CD4-positive, alpha-beta memory T cell (primary cell): ENCODE measurements around the gene DHX36. TPM values are rescaled to one million over a fixed set of nuclear protein-coding genes. Genes with fewer than 3 reads are reported as not detected.

Experiments used
- CTCF ChIA-PET: fragments of 350-600 bp; sonication (Branson Sonifier 250); formaldehyde crosslinking; loops from one replicate; lab custom pipeline; 2021; ENCODE audit warnings: inconsistent platforms; ENCODE audit not compliant: partially characterized antibody; lab: Charles Lee
- POLR2A ChIA-PET: fragments of 350-600 bp; sonication (Branson Sonifier 250); formaldehyde crosslinking; loops from one replicate; lab custom pipeline; 2021; ENCODE audit not compliant: partially characterized antibody; lab: Charles Lee
- DNase-seq, 5 donors: peaks; one replicate each; pipeline versions ENCODE4 v3.0.0 to v3.0.0-alpha.2; 2020 to 2022; ENCODE audit warnings: mixed read lengths in 1 of 5
- H3K27ac ChIP-seq: one replicate; pipeline ENCODE4 v1.7.0; 2013; ENCODE audit warnings: low read depth, low read length
- H3K27me3 ChIP-seq: 2 replicates; pipeline ENCODE4 v1.7.0; 2013; ENCODE audit warnings: mild to moderate bottlenecking, low read length, moderate library complexity; ENCODE audit not compliant: insufficient read depth
- H3K36me3 ChIP-seq: 2 replicates; pipeline ENCODE4 v1.7.0; 2013; ENCODE audit warnings: mild to moderate bottlenecking, low read length, moderate library complexity; ENCODE audit not compliant: insufficient read depth
- H3K4me1 ChIP-seq: 2 replicates; pipeline ENCODE4 v1.7.0; 2013; ENCODE audit warnings: mild to moderate bottlenecking, low read length, moderate library complexity; ENCODE audit not compliant: insufficient read depth
- H3K4me3 ChIP-seq, 2 donors: one replicate each; pipeline ENCODE4 v1.7.0; 2013; ENCODE audit warnings: low read length in 2 of 2, mild to moderate bottlenecking in 1 of 2
- H3K9me3 ChIP-seq, 2 donors: one replicate each; pipeline ENCODE4 v1.7.0; 2013; ENCODE audit warnings: low read length in 2 of 2, control low read depth in 1 of 2; ENCODE audit not compliant: control insufficient read depth in 1 of 2
- H3K27ac Mint-ChIP-seq, 7 donors: one replicate each; pipeline ENCODE4 v1.8.0; 2020 to 2021; ENCODE audit warnings: mixed read lengths in 7 of 7, mild to moderate bottlenecking in 6 of 7, inconsistent platforms in 3 of 7, moderate library complexity in 3 of 7
- H3K27me3 Mint-ChIP-seq, 2 donors: one replicate each; pipeline ENCODE4 v1.8.0; 2020 to 2021; ENCODE audit warnings: mixed read lengths in 2 of 2
- H3K36me3 Mint-ChIP-seq, 2 donors: one replicate each; pipeline ENCODE4 v1.8.0; 2020 to 2021; ENCODE audit warnings: mixed read lengths in 2 of 2, inconsistent platforms in 1 of 2, mild to moderate bottlenecking in 1 of 2
- H3K4me1 Mint-ChIP-seq, 4 donors: one replicate each; pipeline ENCODE4 v1.8.0; 2020 to 2021; ENCODE audit warnings: mixed read lengths in 4 of 4, mild to moderate bottlenecking in 1 of 4
- H3K4me3 Mint-ChIP-seq, 8 donors: one replicate each; pipeline ENCODE4 v1.8.0; 2020 to 2021; ENCODE audit warnings: mixed read lengths in 8 of 8, mild to moderate bottlenecking in 7 of 8, moderate library complexity in 6 of 8, inconsistent platforms in 3 of 8
- H3K9me3 Mint-ChIP-seq, 8 donors: one replicate each; pipeline ENCODE4 v1.8.0; 2020 to 2021; ENCODE audit warnings: mixed read lengths in 8 of 8, mild to moderate bottlenecking in 5 of 8, inconsistent platforms in 3 of 8, moderate library complexity in 1 of 8
- intact Hi-C: fragments of 100-400 bp; cut with micrococcal nuclease; formaldehyde crosslinking; loops from one replicate; pipeline ENCODE4 v1.15.1; 2023
- polyA plus RNA-seq, 2 donors: library from polyadenylated mRNA; unstranded; fragments of 300-500 nt; fragmentation: Illumina TruSeq; gene quantifications; one replicate each; pipeline ENCODE4 v1.2.3, GENCODE V29; 2021
- total RNA-seq, 2 experiments: library from RNA; stranded (reverse); gene quantifications; one replicate each; pipeline ENCODE4 v1.2.3, GENCODE V29; 2021

DHX36 gene
- total and polyA plus RNA-seq, 4 experiments from 2014 or later: 10.8 to 101 (median 57.3) TPM

DNA sequence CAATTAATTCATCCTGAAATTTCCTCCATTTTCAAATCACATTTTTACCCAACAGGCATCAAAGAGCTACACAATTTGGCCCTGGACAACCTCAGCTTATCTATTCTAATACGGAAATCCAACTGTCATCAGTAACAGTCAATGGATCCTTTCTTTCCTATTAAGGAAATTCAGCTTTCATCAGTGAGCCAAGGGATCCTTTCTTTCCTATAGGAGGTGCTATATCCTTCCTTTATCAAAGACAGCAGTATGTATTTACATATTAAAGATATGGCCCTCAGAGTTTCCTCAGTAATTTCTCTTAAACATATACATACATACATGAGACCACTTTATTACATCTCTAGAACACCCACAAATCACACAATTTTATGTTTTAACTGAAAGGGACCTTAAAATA is 10.1 kb downstream of the DHX36 start:
- H3K4me3 Mint-ChIP-seq: no peak overlapping the region
- peaks cover 32% of the 10 kb centered on the region for H3K4me1 ChIP-seq
- no peaks in the 10 kb centered on the region for H3K9me3 Mint-ChIP-seq
- intact Hi-C loops: no loop called here
- DNase-seq: no peak
- POLR2A ChIA-PET: interaction anchor here (1.4 kb wide), 1 partner anchor 9 kb away, joined by 6 read pairs; the partner anchor contains the start of gene DHX36
- H3K27me3 ChIP-seq: no peaks in the 10 kb centered on the region
- H3K27me3 Mint-ChIP-seq: no peaks in the 10 kb centered on the region
- CTCF ChIA-PET: interaction anchor here (0.9 kb wide), 1 partner anchor 1274 kb away, joined by 3 read pairs; no protein-coding TSS in a partner anchor
- peak overlapping the region in 5 of 7 donors; percentile 6 to 53 (median 8) for H3K27ac Mint-ChIP-seq
- H3K4me3 ChIP-seq: no peak overlapping the region
- H3K9me3 ChIP-seq: no peaks in the 10 kb centered on the region
- peaks cover 10 to 30% (median 19%) of the 10 kb centered on the region in 4 donors for H3K4me1 Mint-ChIP-seq
- peaks cover 44 to 62% of the 10 kb centered on the region in 2 donors for H3K36me3 Mint-ChIP-seq
- no peak overlapping the region for H3K27ac ChIP-seq
- H3K36me3 ChIP-seq: peaks cover 32% of the 10 kb centered on the region

DNA sequence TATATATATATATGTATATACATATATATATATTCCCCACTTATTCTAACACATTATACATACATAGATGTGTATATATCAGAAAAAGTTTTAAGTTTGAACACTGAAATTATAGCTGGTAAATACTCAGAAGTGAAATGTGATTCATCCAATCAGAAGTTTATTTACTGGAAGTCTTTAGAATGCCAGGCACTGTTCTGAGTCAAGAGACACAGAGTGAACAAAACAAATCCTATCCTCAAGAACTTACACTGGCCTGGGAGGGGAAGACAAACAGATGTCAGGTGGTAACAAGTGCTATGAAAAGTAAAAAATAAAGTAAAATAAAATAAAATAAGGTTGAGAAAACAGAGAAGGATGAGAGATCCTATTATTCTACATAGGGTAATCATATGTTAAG is 13.4 kb downstream of the DHX36 start:
- no peak overlapping the region for H3K27ac ChIP-seq
- no peak overlapping the region for H3K4me3 ChIP-seq
- Mint-ChIP-seq H3K36me3 (peaks cover 59 to 71% of the 10 kb centered on the region in 2 donors), H3K4me3 (no peak overlapping the region), H3K9me3 (no peaks in the 10 kb centered on the region), H3K4me1 (peaks cover 18 to 26% (median 21%) of the 10 kb centered on the region in 4 donors), H3K27ac (peak overlapping the region in 1 of 7 donors; percentile 28), H3K27me3 (no peaks in the 10 kb centered on the region)
- ChIA-PET CTCF (no interaction called here), POLR2A (interaction anchor here (1.2 kb wide), 1 partner anchor 14 kb away, joined by 3 read pairs; the partner anchor contains the start of gene DHX36)
- H3K4me1 ChIP-seq: peaks cover 9% of the 10 kb centered on the region
- H3K9me3 ChIP-seq: no peaks in the 10 kb centered on the region
- peaks cover 49% of the 10 kb centered on the region for H3K36me3 ChIP-seq
- intact Hi-C loops: no loop called here
- H3K27me3 ChIP-seq: no peaks in the 10 kb centered on the region
- no peak for DNase-seq

- peak overlapping the region in 5 of 7 donors; percentile 6 to 57 (median 19) for H3K27ac Mint-ChIP-seq
- no peak overlapping the region for H3K4me3 Mint-ChIP-seq
- Histone ChIP-seq H3K27me3 (no peaks in the 10 kb centered on the region), H3K9me3 (no peaks in the 10 kb centered on the region), H3K27ac (no peak overlapping the region), H3K4me3 (no peak overlapping the region), H3K36me3 (peaks cover 58% of the 10 kb centered on the region), H3K4me1 (peaks cover 9% of the 10 kb centered on the region)
- H3K4me1 Mint-ChIP-seq: peaks cover 14 to 17% (median 15%) of the 10 kb centered on the region in 4 donors
- intact Hi-C loops: no loop called here
- POLR2A ChIA-PET: no interaction called here
- no peaks in the 10 kb centered on the region for H3K9me3 Mint-ChIP-seq
- H3K36me3 Mint-ChIP-seq: peaks cover 51 to 68% of the 10 kb centered on the region in 2 donors
- no peak for DNase-seq
- H3K27me3 Mint-ChIP-seq: no peaks in the 10 kb centered on the region
- CTCF ChIA-PET: no interaction called here
Observed at GRCh38 chr3:154307363-154307762, 16.9 kb downstream of the DHX36 start.

DNA sequence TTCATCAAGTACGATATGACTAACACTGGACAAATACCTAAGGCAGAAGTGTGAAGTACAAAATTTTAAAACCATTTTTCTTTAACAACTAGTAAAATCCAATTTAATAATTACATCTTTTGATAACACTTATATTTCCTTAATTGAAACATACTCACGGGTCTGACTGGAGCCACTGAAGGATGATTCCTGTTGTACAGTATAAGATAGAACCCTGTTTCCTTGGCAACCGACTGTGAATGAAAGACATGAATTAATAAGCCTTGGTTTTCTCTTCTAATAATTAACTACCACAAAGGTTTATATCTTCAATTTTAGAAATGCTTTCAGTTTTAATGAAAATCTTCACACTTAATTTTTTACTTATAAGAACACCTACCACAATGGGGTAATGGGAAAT is 19.4 kb downstream of the DHX36 start:
- H3K36me3 ChIP-seq: peaks cover 77% of the 10 kb centered on the region
- no peak overlapping the region for H3K4me3 ChIP-seq
- no peak overlapping the region for H3K4me3 Mint-ChIP-seq
- peaks cover 12 to 17% (median 16%) of the 10 kb centered on the region in 4 donors for H3K4me1 Mint-ChIP-seq
- no peaks in the 10 kb centered on the region for H3K27me3 Mint-ChIP-seq
- ChIA-PET POLR2A (no interaction called here), CTCF (no interaction called here)
- no peaks in the 10 kb centered on the region for H3K9me3 Mint-ChIP-seq
- no peak overlapping the region for H3K27ac Mint-ChIP-seq
- H3K27ac ChIP-seq: no peak overlapping the region
- H3K36me3 Mint-ChIP-seq: peaks cover 65 to 79% of the 10 kb centered on the region in 2 donors
- H3K27me3 ChIP-seq: no peaks in the 10 kb centered on the region
- DNase-seq: no peak
- H3K9me3 ChIP-seq: no peaks in the 10 kb centered on the region
- intact Hi-C loops: no loop called here
- peaks cover 9% of the 10 kb centered on the region for H3K4me1 ChIP-seq

DNA sequence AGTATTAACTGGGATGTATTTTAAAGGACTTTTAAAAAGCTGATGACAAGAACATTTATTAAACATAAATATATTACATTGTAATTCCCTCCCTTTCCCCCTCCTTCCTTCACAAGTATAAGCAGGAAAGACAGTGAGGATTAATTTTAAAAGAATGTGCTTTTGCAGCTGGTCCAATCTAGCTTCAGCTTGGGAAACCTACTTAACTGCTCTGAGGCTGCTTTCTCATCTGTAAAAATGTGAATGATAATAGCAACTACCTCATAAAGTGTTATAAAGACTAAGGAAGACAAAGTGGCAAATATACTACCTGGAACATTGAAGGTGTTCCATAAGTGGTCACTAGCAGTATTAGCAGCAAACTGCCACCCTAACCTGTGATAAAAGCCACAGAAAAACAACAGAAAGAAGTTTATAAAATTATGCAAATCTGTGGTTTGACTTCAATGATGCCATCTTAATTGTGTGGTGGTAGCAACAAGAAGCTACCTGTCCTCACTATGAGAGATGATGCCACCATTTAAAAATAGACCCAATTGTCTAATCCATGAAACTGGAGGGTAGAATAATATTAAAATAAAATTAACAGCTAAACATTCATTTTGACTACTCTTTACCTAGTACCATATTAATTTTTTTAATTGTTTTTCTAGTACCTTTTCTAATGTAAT is 20.0 kb downstream of the DHX36 start:
- ChIA-PET POLR2A (no interaction called here), CTCF (no interaction called here)
- no peak overlapping the region for H3K27ac Mint-ChIP-seq
- H3K27me3 Mint-ChIP-seq: no peaks in the 10 kb centered on the region
- Histone ChIP-seq H3K9me3 (no peaks in the 10 kb centered on the region), H3K4me1 (peaks cover 9% of the 10 kb centered on the region), H3K27me3 (no peaks in the 10 kb centered on the region), H3K36me3 (peaks cover 70% of the 10 kb centered on the region), H3K4me3 (no peak overlapping the region), H3K27ac (no peak overlapping the region)
- no peaks in the 10 kb centered on the region for H3K9me3 Mint-ChIP-seq
- H3K36me3 Mint-ChIP-seq: peaks cover 64 to 78% of the 10 kb centered on the region in 2 donors
- intact Hi-C loops: no loop called here
- no peak for DNase-seq
- peaks cover 11 to 15% (median 13%) of the 10 kb centered on the region in 4 donors for H3K4me1 Mint-ChIP-seq
- H3K4me3 Mint-ChIP-seq: no peak overlapping the region

GRCh38 chr3:154301561-154301960 is 22.7 kb downstream of the DHX36 start:
- H3K9me3 ChIP-seq: no peaks in the 10 kb centered on the region
- no peaks in the 10 kb centered on the region for H3K27me3 ChIP-seq
- H3K4me3 ChIP-seq: no peak overlapping the region
- ChIA-PET POLR2A (no interaction called here), CTCF (no interaction called here)
- no peak for DNase-seq
- H3K9me3 Mint-ChIP-seq: no peaks in the 10 kb centered on the region
- H3K4me1 Mint-ChIP-seq: peaks cover 0 to 8% (median 2%) of the 10 kb centered on the region in 4 donors
- H3K36me3 Mint-ChIP-seq: peaks cover 60 to 68% of the 10 kb centered on the region in 2 donors
- H3K4me1 ChIP-seq: no peaks in the 10 kb centered on the region
- no peak overlapping the region for H3K4me3 Mint-ChIP-seq
- H3K27ac ChIP-seq: no peak overlapping the region
- intact Hi-C loops: no loop called here
- H3K36me3 ChIP-seq: peaks cover 59% of the 10 kb centered on the region
- no peak overlapping the region for H3K27ac Mint-ChIP-seq
- no peaks in the 10 kb centered on the region for H3K27me3 Mint-ChIP-seq

- CTCF ChIA-PET: no interaction called here
- Histone ChIP-seq H3K4me3 (no peak overlapping the region), H3K9me3 (no peaks in the 10 kb centered on the region), H3K4me1 (no peaks in the 10 kb centered on the region), H3K27ac (no peak overlapping the region), H3K36me3 (peaks cover 35% of the 10 kb centered on the region), H3K27me3 (no peaks in the 10 kb centered on the region)
- H3K27me3 Mint-ChIP-seq: no peaks in the 10 kb centered on the region
- POLR2A ChIA-PET: no interaction called here
- H3K4me1 Mint-ChIP-seq: peaks cover 0 to 7% (median 1%) of the 10 kb centered on the region in 4 donors
- peak overlapping the region in 3 of 7 donors; percentile 6 to 68 (median 11) for H3K27ac Mint-ChIP-seq
- no peaks in the 10 kb centered on the region for H3K9me3 Mint-ChIP-seq
- no peak overlapping the region for H3K4me3 Mint-ChIP-seq
- H3K36me3 Mint-ChIP-seq: peaks cover 46 to 65% of the 10 kb centered on the region in 2 donors
- intact Hi-C loops: no loop called here
- DNase-seq: no peak
Observed at GRCh38 chr3:154294016-154294415, 30.3 kb downstream of the DHX36 start.
